HG02798 (cell line): Measurements from ENCODE around the gene POC1A.
"Not testable (repeated sequence)": the region's sequence is repeated elsewhere in the genome, so short reads cannot be mapped to it uniquely, and the experiment has no call there.

Experiments
- ATAC-seq: cut with Tn5 transposase; IDR thresholded peaks from one replicate; pipeline ENCODE4 v1.9.1; 2021; ENCODE audit warnings: mild to moderate bottlenecking; ENCODE audit not compliant: unreplicated experiment, poor library complexity

POC1A gene

GRCh38 chr3:52185311-52185710 lies 31.1 kb upstream of the POC1A start:
- no peak for ATAC-seq

GRCh38 chr3:52184690-52185089 lies 30.5 kb upstream of the POC1A start:
- no peak for ATAC-seq

- ATAC-seq = no peak
These were observed 29.7 kb upstream of the POC1A start for GRCh38 chr3:52183786-52184445.

- ATAC-seq = no peak
These were observed 28.5 kb upstream of the POC1A start for GRCh38 chr3:52182691-52183090.

- ATAC-seq = no peak
These were observed 28.0 kb upstream of the POC1A start for GRCh38 chr3:52182196-52182595.

- ATAC-seq = no peak
These were observed 27.3 kb upstream of the POC1A start for GRCh38 chr3:52181543-52181942.

- no peak for ATAC-seq
These were observed 24.3 kb upstream of the POC1A start for GRCh38 chr3:52178537-52178936.

GRCh38 chr3:52178126-52178525 lies 23.9 kb upstream of the POC1A start:
- ATAC-seq = not testable (repeated sequence)

GRCh38 chr3:52177701-52178042 lies 23.4 kb upstream of the POC1A start:
- no peak for ATAC-seq

GRCh38 chr3:52176951-52177700 lies 22.9 kb upstream of the POC1A start:
- ATAC-seq = no peak

GRCh38 chr3:52176180-52176752 lies 22.0 kb upstream of the POC1A start:
- ATAC-seq = no peak

GRCh38 chr3:52175416-52176179 lies 21.4 kb upstream of the POC1A start:
- ATAC-seq = no peak

GRCh38 chr3:52174896-52175295 lies 20.7 kb upstream of the POC1A start:
- ATAC-seq = no peak

GRCh38 chr3:52173101-52173500 lies 18.9 kb upstream of the POC1A start:
- ATAC-seq = no peak

- no peak for ATAC-seq
These were observed 18.1 kb upstream of the POC1A start for GRCh38 chr3:52172262-52172757.

- ATAC-seq = no peak
These were observed 17.5 kb upstream of the POC1A start for GRCh38 chr3:52171514-52172261.

GRCh38 chr3:52170217-52170616 lies 16.0 kb upstream of the POC1A start:
- ATAC-seq = not testable (repeated sequence)

GRCh38 chr3:52167240-52167639 lies 13.0 kb upstream of the POC1A start:
- ATAC-seq = no peak

GRCh38 chr3:52162250-52162872 lies 8.1 kb upstream of the POC1A start:
- ATAC-seq = no peak

GRCh38 chr3:52159503-52159902 lies 5.3 kb upstream of the POC1A start:
- no peak for ATAC-seq
